GM12865 (cell line): ENCODE results near the gene AP4B1.

ENCODE experiments used
- DNase-seq: peaks from one replicate; pipeline ENCODE4 v3.0.0; 2010; ENCODE audit warnings: low read depth
- H3K4me3 ChIP-seq: 2 replicates; pipeline ENCODE4 v1.5.1; 2011; ENCODE audit warnings: mild to moderate bottlenecking, low read depth, low read length, control low read depth
- TF ChIP-seq, protein P1 (sequence below): IDR thresholded peaks from 2 replicates; pipeline ENCODE4 v1.5.1; 2011; ENCODE audit warnings: low read length, control low read depth, low read depth, inconsistent platforms; ENCODE audit not compliant: insufficient read depth; ENCODE audit errors: missing control alignments

AP4B1 gene

DNA sequence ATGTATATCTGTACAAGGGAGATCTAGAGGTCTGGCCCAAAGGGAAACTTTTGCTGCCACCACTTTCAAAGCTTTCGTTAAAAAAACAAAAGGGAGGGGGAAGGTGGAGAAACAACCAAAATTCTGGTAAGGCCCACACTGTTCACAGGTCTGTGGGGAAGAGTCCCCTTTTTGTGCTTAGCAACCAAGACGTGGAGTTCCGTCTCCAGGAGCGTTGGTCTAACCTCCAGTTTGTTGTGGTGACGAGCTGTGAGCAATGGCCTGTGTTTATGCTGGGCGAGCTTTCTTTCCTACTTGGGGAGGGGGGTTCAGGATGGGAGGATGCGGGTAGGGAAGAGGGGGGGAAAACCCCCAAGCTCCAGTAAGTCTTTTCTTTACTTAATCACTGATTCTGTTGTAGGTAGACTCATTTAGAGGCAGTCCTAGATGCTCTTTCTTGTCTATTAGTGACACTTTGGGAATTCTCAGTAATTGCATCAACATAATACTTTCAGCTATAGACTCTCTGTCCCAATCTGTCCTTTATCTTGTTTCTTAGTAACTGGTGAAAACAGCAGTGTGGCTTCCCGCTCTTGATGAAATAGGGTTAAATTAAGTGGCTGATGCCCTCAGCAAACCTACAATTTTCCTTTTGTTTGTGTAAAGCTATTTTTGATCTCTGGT is 26.0 kb upstream of the AP4B1 start:
- H3K4me3 ChIP-seq = peak overlapping the region; percentile 79
- TF ChIP-seq, protein P1, sequence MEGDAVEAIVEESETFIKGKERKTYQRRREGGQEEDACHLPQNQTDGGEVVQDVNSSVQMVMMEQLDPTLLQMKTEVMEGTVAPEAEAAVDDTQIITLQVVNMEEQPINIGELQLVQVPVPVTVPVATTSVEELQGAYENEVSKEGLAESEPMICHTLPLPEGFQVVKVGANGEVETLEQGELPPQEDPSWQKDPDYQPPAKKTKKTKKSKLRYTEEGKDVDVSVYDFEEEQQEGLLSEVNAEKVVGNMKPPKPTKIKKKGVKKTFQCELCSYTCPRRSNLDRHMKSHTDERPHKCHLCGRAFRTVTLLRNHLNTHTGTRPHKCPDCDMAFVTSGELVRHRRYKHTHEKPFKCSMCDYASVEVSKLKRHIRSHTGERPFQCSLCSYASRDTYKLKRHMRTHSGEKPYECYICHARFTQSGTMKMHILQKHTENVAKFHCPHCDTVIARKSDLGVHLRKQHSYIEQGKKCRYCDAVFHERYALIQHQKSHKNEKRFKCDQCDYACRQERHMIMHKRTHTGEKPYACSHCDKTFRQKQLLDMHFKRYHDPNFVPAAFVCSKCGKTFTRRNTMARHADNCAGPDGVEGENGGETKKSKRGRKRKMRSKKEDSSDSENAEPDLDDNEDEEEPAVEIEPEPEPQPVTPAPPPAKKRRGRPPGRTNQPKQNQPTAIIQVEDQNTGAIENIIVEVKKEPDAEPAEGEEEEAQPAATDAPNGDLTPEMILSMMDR = no peak
- peak; percentile 68 for DNase-seq

DNA sequence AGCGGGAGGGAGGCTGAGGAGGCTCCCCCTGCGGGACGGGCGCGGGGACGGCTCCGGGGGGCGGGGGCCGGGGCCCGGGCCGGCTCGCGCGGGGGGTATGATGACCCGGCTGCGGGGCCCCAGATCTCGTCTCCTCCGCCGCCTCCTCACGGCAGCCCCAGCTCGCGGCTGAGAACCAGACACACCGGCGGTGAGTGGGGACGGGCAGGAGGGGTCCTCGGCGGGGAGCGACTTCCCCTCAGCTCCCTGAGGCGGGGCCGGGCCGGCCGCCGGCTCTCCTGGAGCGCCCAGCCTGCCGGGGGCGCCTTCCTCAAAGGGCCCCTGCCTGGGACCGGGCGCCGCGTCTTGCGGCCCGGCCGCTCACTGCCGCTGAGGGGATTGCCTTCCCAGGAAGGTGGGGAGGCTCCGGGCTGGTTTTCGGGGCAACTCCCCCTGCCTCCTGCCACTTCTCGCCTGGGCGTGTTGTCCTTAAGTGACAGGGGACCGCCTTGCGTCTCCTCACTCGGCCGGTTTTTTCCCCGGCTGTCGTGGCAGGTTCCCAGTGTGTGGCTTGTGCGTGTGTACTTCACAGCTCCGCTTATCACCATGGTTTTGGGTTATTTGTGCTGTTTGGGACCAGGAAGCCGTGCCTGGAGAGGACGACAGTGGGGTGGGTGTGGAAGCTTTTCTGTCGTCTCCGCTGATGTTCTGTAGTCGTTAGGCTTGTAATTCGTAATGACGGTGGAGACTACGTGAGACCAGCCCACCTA is 25.3 kb upstream of the AP4B1 start:
- H3K4me3 ChIP-seq = peak overlapping the region; percentile 79
- TF ChIP-seq, protein P1 = peak; percentile 0
- DNase-seq = peak; percentile 60

DNA sequence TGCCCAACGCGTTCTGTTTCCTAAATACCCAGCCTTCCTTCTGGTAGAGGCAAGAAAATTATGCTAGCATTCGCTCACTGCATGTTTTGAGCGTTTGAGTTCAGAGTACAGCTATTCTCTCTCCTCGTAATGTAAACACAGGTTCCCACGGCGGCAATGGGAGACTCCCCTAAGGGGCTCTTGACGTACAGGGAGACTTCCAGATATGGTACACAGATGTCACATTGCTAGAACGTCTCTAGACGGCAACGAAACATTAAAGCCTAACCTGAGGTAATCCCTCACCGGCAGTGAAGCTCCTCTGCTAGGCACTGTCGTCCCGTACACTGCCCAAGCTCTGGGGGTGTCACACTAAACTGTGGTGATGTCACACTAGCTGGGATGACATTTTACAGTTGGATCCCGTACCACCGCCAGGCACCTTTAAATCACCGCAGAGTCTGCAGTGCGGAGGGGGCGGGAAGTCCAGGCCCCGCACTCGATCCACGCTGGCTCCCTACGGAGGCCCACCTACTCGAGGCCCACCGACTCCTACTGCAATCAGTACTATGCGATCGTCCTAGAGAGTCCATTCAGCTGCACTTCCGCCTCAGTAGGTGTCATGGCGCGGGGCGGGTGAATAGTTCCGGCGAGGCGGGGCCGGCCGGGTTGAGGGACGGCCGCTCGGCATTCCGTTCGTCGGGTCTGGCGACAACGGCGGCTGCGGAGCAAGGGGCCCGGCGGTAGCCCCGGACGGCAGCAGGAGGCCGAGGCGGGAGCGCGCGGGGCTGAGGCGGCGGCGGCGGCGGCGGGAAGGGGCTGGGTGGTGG is 24.5 kb upstream of the AP4B1 start, which contains the start of gene HIPK1:
Gene HIPK1 (plus strand): TSS at position 384 of the 809 bp plus-strand sequence.
- TF ChIP-seq, protein P1 = no peak
- peak; percentile 93 for DNase-seq
- peak within 1 kb of the TSS; percentile 79 for H3K4me3 ChIP-seq

DNA sequence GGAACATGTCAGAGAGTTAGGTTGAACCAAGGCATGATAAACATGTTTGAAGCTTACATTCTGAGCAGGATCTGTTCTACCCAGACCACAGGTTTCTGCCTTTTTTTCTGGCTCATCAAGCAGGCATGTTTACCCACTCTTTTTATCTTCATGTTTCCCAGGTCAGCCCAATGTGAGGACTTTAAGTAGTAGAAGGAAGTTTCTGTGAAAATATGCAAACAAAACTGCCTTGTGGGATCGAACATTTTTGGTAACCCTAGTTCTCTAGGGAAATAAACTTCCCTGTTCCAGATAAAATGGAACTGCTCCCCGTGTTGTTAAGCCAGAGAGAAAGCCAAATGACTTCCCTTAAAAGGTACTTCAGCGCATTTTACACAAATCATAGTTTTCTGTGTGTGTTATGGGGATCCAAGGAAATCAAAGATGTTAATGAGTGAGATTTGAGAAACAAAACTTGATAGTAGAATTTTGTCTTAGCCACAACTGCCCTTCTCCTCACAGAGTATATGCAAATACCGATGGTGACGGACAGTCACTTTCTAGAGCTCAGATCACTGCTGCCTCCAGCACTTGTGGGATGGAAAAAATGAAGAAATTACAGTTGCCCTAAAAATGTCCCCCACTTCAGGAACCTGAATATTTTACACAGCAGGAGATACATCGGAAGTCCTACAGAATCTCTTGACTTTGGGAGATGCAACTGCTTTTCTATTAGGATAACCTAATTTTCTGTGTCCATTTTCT is 23.8 kb upstream of the AP4B1 start:
- DNase-seq = peak; percentile 67
- peak overlapping the region; percentile 79 for H3K4me3 ChIP-seq
- TF ChIP-seq, protein P1 = no peak

- no peak for DNase-seq
- TF ChIP-seq, protein P1 = no peak
- no peak overlapping the region for H3K4me3 ChIP-seq
Observed at GRCh38 chr1:113924473-113924872, 19.9 kb upstream of the AP4B1 start.

GRCh38 chr1:113922957-113923356 is 18.4 kb upstream of the AP4B1 start:
- no peak for DNase-seq
- TF ChIP-seq, protein P1 = no peak
- no peak overlapping the region for H3K4me3 ChIP-seq
